Fibroblast of skin of left biceps (primary cell): ENCODE measurements around the gene PLAC8.
A peak's percentile ranks its signal among the peaks of the same experiment; 100 is the strongest.
"Not testable (repeated sequence)": the region's sequence is repeated elsewhere in the genome, so short reads cannot be mapped to it uniquely, and the experiment has no call there.

Source experiments
- DNase-seq, 2 experiments: peaks; one replicate each; pipeline ENCODE4 v3.0.0-alpha.2; 2013; ENCODE audit warnings: low read depth in 2 of 2

PLAC8 gene

GRCh38 chr4:83071116-83071515 lies 43.4 kb downstream of the PLAC8 start:
- no peak for DNase-seq

GRCh38 chr4:83067058-83067639 lies 47.4 kb downstream of the PLAC8 start:
- DNase-seq, result no peak

GRCh38 chr4:83065266-83065665 lies 49.3 kb downstream of the PLAC8 start:
- DNase-seq, result no peak

GRCh38 chr4:83062739-83063138 lies 51.8 kb downstream of the PLAC8 start:
- DNase-seq, result peak in 1 of 2 experiments; percentile 18

GRCh38 chr4:83054928-83055327 lies 59.6 kb downstream of the PLAC8 start:
- no peak for DNase-seq

GRCh38 chr4:83048781-83049180 lies 65.7 kb downstream of the PLAC8 start:
- DNase-seq, result not testable (repeated sequence)

GRCh38 chr4:83046693-83047473 lies 67.6 kb downstream of the PLAC8 start:
- no peak for DNase-seq

GRCh38 chr4:83043801-83044407 lies 70.6 kb downstream of the PLAC8 start:
- DNase-seq, result no peak

GRCh38 chr4:83043157-83043556 lies 71.4 kb downstream of the PLAC8 start:
- DNase-seq, result not testable (repeated sequence)

GRCh38 chr4:83040269-83040668 lies 74.3 kb downstream of the PLAC8 start:
- DNase-seq, result no peak
